Stimulated activated CD8-positive, alpha-beta memory T cell treated with anti-CD3 and anti-CD28 coated beads, Interleukin-2, amount 100 ng/mL, for 48 hours (primary cell): Measurements from ENCODE around the gene SFXN2.
A peak's percentile ranks its signal among the peaks of the same experiment; 100 is the strongest.
"Not testable (repeated sequence)": the region's sequence is repeated elsewhere in the genome, so short reads cannot be mapped to it uniquely, and the experiment has no call there.

ENCODE experiments used
- DNase-seq, 2 donors: peaks; one replicate each; pipeline ENCODE4 v3.0.0-alpha.2; 2020; ENCODE audit warnings: low read depth in 2 of 2

SFXN2 gene

GRCh38 chr10:102720337-102720736, 5.9 kb downstream of the SFXN2 start:
- DNase-seq = no peak

GRCh38 chr10:102720775-102721301, 6.4 kb downstream of the SFXN2 start:
- DNase-seq = no peak

GRCh38 chr10:102721954-102722353, 7.5 kb downstream of the SFXN2 start:
- DNase-seq = no peak

GRCh38 chr10:102723989-102724388, 9.6 kb downstream of the SFXN2 start:
- no peak for DNase-seq

- DNase-seq = no peak
These were observed 11.8 kb downstream of the SFXN2 start for GRCh38 chr10:102726274-102726673.

- DNase-seq = no peak
These were observed 12.8 kb downstream of the SFXN2 start for GRCh38 chr10:102727037-102727818.

- DNase-seq = peak; percentile 48 to 50
These were observed 14.9 kb downstream of the SFXN2 start for GRCh38 chr10:102729029-102730026.

- DNase-seq = no peak
These were observed 16.9 kb downstream of the SFXN2 start for GRCh38 chr10:102731222-102731800.

- no peak for DNase-seq
These were observed 18.2 kb downstream of the SFXN2 start for GRCh38 chr10:102732661-102733060.

- no peak for DNase-seq
These were observed 20.7 kb downstream of the SFXN2 start for GRCh38 chr10:102735065-102735562.

GRCh38 chr10:102738692-102739121, 24.3 kb downstream of the SFXN2 start:
- DNase-seq = no peak

- no peak for DNase-seq
These were observed 25.8 kb downstream of the SFXN2 start for GRCh38 chr10:102740229-102740628.

- no peak for DNase-seq
These were observed 27.3 kb downstream of the SFXN2 start for GRCh38 chr10:102741726-102742237.

GRCh38 chr10:102742313-102742712, 27.9 kb downstream of the SFXN2 start:
- not testable (repeated sequence) for DNase-seq

GRCh38 chr10:102743078-102743587, 28.7 kb downstream of the SFXN2 start:
- no peak for DNase-seq

GRCh38 chr10:102743588-102744373, 29.3 kb downstream of the SFXN2 start, which contains the start of gene WBP1L:
Gene WBP1L (plus strand): TSS chr10:102743948. CDS start chr10:102744054, 106 bp downstream.
- DNase-seq = peak; percentile 86 to 87

GRCh38 chr10:102744374-102745051, 30.1 kb downstream of the SFXN2 start:
- no peak for DNase-seq

- DNase-seq = no peak
These were observed 30.7 kb downstream of the SFXN2 start for GRCh38 chr10:102745157-102745556.

GRCh38 chr10:102752266-102752930, 38.0 kb downstream of the SFXN2 start:
- DNase-seq = no peak
